ENCODE data around the gene VAV1. TPM values are rescaled to one million over a fixed set of nuclear protein-coding genes. Genes with fewer than 3 reads are reported as not detected.

VAV1 gene
- total and polyA plus RNA-seq, 2 donors (not counting 3 experiments of a cell fraction or from before 2014, with no cell fraction given) = not detected

GRCh38 chr19:6738787-6739389 lies 33.6 kb upstream of the VAV1 start:
- FAIRE-seq = peak; percentile 15
- H3K9me1 ChIP-seq (replicated peaks; ENCODE audit: control insufficient read depth, extremely low read depth, insufficient read depth, low read length) = no peaks in the 10 kb centered on the region
- intact Hi-C loops (cut with micrococcal nuclease) (loop anchor here (1.0 to 10.0 kb wide), 9 partner anchors 14 to 367 kb away; partner anchors contain the start of genes ALKBH7, KHSRP, TNFSF14 and TNFSF9), dilution Hi-C loops (cut with MboI; ENCODE audit: extremely low pct_ligation_motif_present, low sequenced_read_pairs) (no loop called here)
- H3K79me2 ChIP-seq (ENCODE audit: control insufficient read depth, insufficient read depth, low read length) = peaks cover 33% of the 10 kb centered on the region
- peak overlapping the region; percentile 82 for H2AFZ ChIP-seq (ENCODE audit: low read depth, low read length)
- peak overlapping the region; percentile 54 for H3K27ac ChIP-seq (ENCODE audit: insufficient read depth, low read depth, low read length)
- no peaks in the 10 kb centered on the region for H3K27me3 ChIP-seq (ENCODE audit: control insufficient read depth in 2 of 2, insufficient read depth in 2 of 2, low read length in 2 of 2)
- POLR2A ChIA-PET = interaction anchor here (1.1 kb wide), 1 partner anchor 125 kb away, joined by 3 read pairs; no protein-coding TSS in a partner anchor
- peaks cover 0 to 6% of the 10 kb centered on the region in 2 experiments for H3K36me3 ChIP-seq (ENCODE audit: control insufficient read depth in 2 of 2, extremely low read depth in 1 of 2, insufficient read depth in 2 of 2, low read length in 2 of 2)
- peak overlapping the region; percentile 75 for H3K4me2 ChIP-seq (ENCODE audit: insufficient read depth, low read length)
- peak overlapping the region; percentile 27 for H3K9ac ChIP-seq (replicated peaks; ENCODE audit: extremely low read depth, insufficient read depth, low read length)
- H3K4me3 ChIP-seq (replicated peaks in 1 of 3; ENCODE audit: insufficient read depth in 1 of 3, low read depth in 1 of 3, low read length in 3 of 3) = peak overlapping the region in 2 of 3 experiments; percentile 3 to 16
- TF ChIP-seq JUN (IDR thresholded peaks at IDR 0.05; ENCODE audit: borderline replicate concordance, insufficient read depth, insufficient read length, low read depth) = no peak
- no peak for TF ChIP-seq POLR2AphosphoS5 (IDR thresholded peaks at IDR 0.05; ENCODE audit: insufficient read depth, low read depth, low read length)
- no peak for TF ChIP-seq MYC (IDR thresholded peaks at IDR 0.05; ENCODE audit: low read depth, low read length)
- no peak for TF ChIP-seq EZH2 (IDR thresholded peaks at IDR 0.05; ENCODE audit: borderline replicate concordance, low read depth, low read length, severe bottlenecking)
- TF ChIP-seq MAX (IDR thresholded peaks at IDR 0.05; ENCODE audit: insufficient read depth, insufficient read length) = no peak
- no peak for TF ChIP-seq POLR2A (IDR thresholded peaks at IDR 0.05; ENCODE audit: low read depth, low read length)
- no peak for TF ChIP-seq GATA2 (IDR thresholded peaks at IDR 0.05; ENCODE audit: insufficient read depth, insufficient read length, low read depth, low read length)
- no peak for TF ChIP-seq FOS (IDR thresholded peaks at IDR 0.05; ENCODE audit: borderline replicate concordance, insufficient read depth, low read length)
- no peak for TF ChIP-seq CTCF (IDR thresholded peaks at IDR 0.05; ENCODE audit: extremely low read depth in 1 of 2, insufficient read depth in 1 of 2, low read depth in 1 of 2, low read length in 2 of 2)
- H3K9me3 ChIP-seq (replicated peaks; ENCODE audit: control insufficient read depth, insufficient read depth, low read length) = no peaks in the 10 kb centered on the region
- peaks cover 46% of the 10 kb centered on the region for H3K4me1 ChIP-seq (ENCODE audit: control insufficient read depth, extremely low read depth, insufficient read depth, low read length)
- CTCF ChIA-PET = interaction anchor here (1.0 to 6.2 kb wide), 10 partner anchors 11 to 222 kb away, joined by 3 to 179 read pairs (median 6); partner anchors contain the start of gene VAV1
- no peaks in the 10 kb centered on the region for H4K20me1 ChIP-seq (replicated peaks; ENCODE audit: control insufficient read depth, extremely low read depth, insufficient read depth, low read length)
- DNase-seq (ENCODE audit: low read depth, low spot score) = no peak
- no TSS peak for BruUV-seq (replicated peaks)
